GM23248 (cell line): ENCODE measurements around the gene C6orf15.

ENCODE experiments used
- EZH2 ChIP-seq: fragments of 200-600 bp; sonication (generic); IDR thresholded peaks from 2 replicates; pipeline ENCODE4 v1.6.1; 2018; ENCODE audit warnings: antibody characterized with exemption, mild to moderate bottlenecking; ENCODE audit not compliant: insufficient read depth, poor library complexity, severe bottlenecking
- EZH2phosphoT487 ChIP-seq: fragments of 200-600 bp; sonication (generic); IDR thresholded peaks from 2 replicates; pipeline ENCODE4 v1.6.1; 2018; ENCODE audit warnings: antibody characterized with exemption, moderate library complexity, mild to moderate bottlenecking, low read depth; ENCODE audit not compliant: insufficient read depth

GRCh38 chr6:31149827-31150447 is 37.6 kb upstream of the C6orf15 start:
- no peak for TF ChIP-seq EZH2
- no peak for TF ChIP-seq EZH2phosphoT487
